ENCODE measurements around the gene ACACB. TPM values are rescaled to one million over a fixed set of nuclear protein-coding genes. Genes with fewer than 3 reads are reported as not detected.

ACACB gene
- total and polyA plus RNA-seq, 2 experiments from 2014 or later: 6.2 to 15.4 TPM

GRCh38 chr12:109244073-109244472 is 127.7 kb downstream of the ACACB start (continued):
- TF ChIP-seq ETS1 (IDR thresholded peaks at IDR 0.05) (no peak), JUNB (IDR thresholded peaks at IDR 0.05; ENCODE audit: unreplicated experiment) (no peak), ZNF331 (CRISPR knock-in tag; IDR thresholded peaks at IDR 0.05; ENCODE audit: low read depth) (no peak)

GRCh38 chr12:109246221-109246620 is 129.8 kb downstream of the ACACB start:
- Histone ChIP-seq H4K20me1 (replicated peaks; ENCODE audit: insufficient read depth) (no peaks in the 10 kb centered on the region; the same call in 1 of the 2 replicates), H3K36me3 (ENCODE audit: insufficient read depth) (no peaks in the 10 kb centered on the region), H3K79me2 (replicated peaks; ENCODE audit: insufficient read depth) (no peaks in the 10 kb centered on the region), H3K27me3 (ENCODE audit: insufficient read depth) (no peaks in the 10 kb centered on the region), H3K27ac (ENCODE audit: low read depth) (no peak overlapping the region), H3F3A (replicated peaks; ENCODE audit: low read depth) (no peaks in the 10 kb centered on the region), H2AFZ (no peak overlapping the region), H3K4me1 (ENCODE audit: insufficient read depth) (no peaks in the 10 kb centered on the region), H3K4me2 (no peak overlapping the region), H3K4me3 (no peak overlapping the region), H3K9me2 (ENCODE audit: insufficient read depth) (no peaks in the 10 kb centered on the region)
- H3K4me3 Mint-ChIP-seq: no peak overlapping the region
- no peaks in the 10 kb centered on the region for H3K9me3 Mint-ChIP-seq
- ATAC-seq (no peak), DNase-seq (ENCODE audit: low spot score) (no peak)
- H3K4me1 Mint-ChIP-seq: no peaks in the 10 kb centered on the region
- H3K36me3 Mint-ChIP-seq (ENCODE audit: low read depth): peaks cover 10% of the 10 kb centered on the region; the same call in 2 of the 3 replicates
- no peaks in the 10 kb centered on the region for H3K27me3 Mint-ChIP-seq (ENCODE audit: insufficient read depth, low read depth, poor library complexity)
- H3K27ac Mint-ChIP-seq: no peak overlapping the region
- no peak for TF ChIP-seq ZNF114 (CRISPR knock-in tag; IDR thresholded peaks at IDR 0.05)
- no peak for TF ChIP-seq STAT1 (IDR thresholded peaks at IDR 0.05; ENCODE audit: unreplicated experiment)
- no peak for TF ChIP-seq ZNF331 (CRISPR knock-in tag; IDR thresholded peaks at IDR 0.05; ENCODE audit: low read depth)
- no peak for TF ChIP-seq NANOG (IDR thresholded peaks at IDR 0.05; ENCODE audit: borderline replicate concordance)
- no peak for TF ChIP-seq REST (IDR thresholded peaks at IDR 0.05; ENCODE audit: unreplicated experiment)
- no peak for TF ChIP-seq JUNB (IDR thresholded peaks at IDR 0.05; ENCODE audit: unreplicated experiment)
- TF ChIP-seq ZNF462 (CRISPR knock-in tag; IDR thresholded peaks at IDR 0.05): no peak
- TF ChIP-seq EZH2phosphoT487 (IDR thresholded peaks at IDR 0.05; ENCODE audit: unreplicated experiment): no peak
- TF ChIP-seq EZH2 (IDR thresholded peaks at IDR 0.05; ENCODE audit: low read depth, unreplicated experiment): no peak
- no peak for TF ChIP-seq ETS1 (IDR thresholded peaks at IDR 0.05)
- TF ChIP-seq POLR2AphosphoS5 (IDR thresholded peaks at IDR 0.05; ENCODE audit: low read depth): no peak
- no peak for TF ChIP-seq CREB1 (CRISPR knock-in tag; IDR thresholded peaks at IDR 0.05; ENCODE audit: low read depth)

All from GM23338 (cell line).